GM23338 (cell line): ENCODE results near the gene RUNX1. TPM values are rescaled to one million over a fixed set of nuclear protein-coding genes. Genes with fewer than 3 reads are reported as not detected.

Experiments
- CREB1 ChIP-seq: fragments of 250-450 bp; sonication (Bioruptor Pico); IDR thresholded peaks from 2 replicates; pipeline ENCODE4 v1.5.0; 2020; ENCODE audit warnings: low read depth, mild to moderate bottlenecking, moderate library complexity
- CTCF ChIP-seq, 2 experiments: fragments of 200-600 bp in 1 of 2; sonication (generic) in 1 of 2; conservative IDR thresholded peaks; 2 replicates each; pipeline versions ENCODE4 v1.5.1 to v1.6.1; 2016 to 2017; ENCODE audit warnings: antibody characterized with exemption in 2 of 2, low read depth in 2 of 2, mild to moderate bottlenecking in 2 of 2, moderate library complexity in 1 of 2
- EZH2 ChIP-seq: fragments of 200-600 bp; sonication (generic); IDR thresholded peaks from one replicate; pipeline ENCODE4 v1.8.0; 2017; ENCODE audit warnings: antibody characterized with exemption, mild to moderate bottlenecking, low read depth; ENCODE audit not compliant: unreplicated experiment
- EZH2phosphoT487 ChIP-seq: fragments of 200-600 bp; sonication (generic); IDR thresholded peaks from one replicate; pipeline ENCODE4 v1.8.1; 2018; ENCODE audit warnings: antibody characterized with exemption; ENCODE audit not compliant: unreplicated experiment
- JUNB ChIP-seq: IDR thresholded peaks from one replicate; pipeline ENCODE4 v1.6.1; 2016; ENCODE audit warnings: antibody characterized with exemption; ENCODE audit not compliant: unreplicated experiment
- REST ChIP-seq: IDR thresholded peaks from one replicate; pipeline ENCODE4 v1.6.1; 2018; ENCODE audit warnings: antibody characterized with exemption; ENCODE audit not compliant: unreplicated experiment
- ZNF331 ChIP-seq: fragments of 250-450 bp; sonication (Bioruptor Pico); IDR thresholded peaks from 2 replicates; pipeline ENCODE4 v1.5.0; 2020; ENCODE audit warnings: low read depth, mild to moderate bottlenecking, moderate library complexity
- ZNF462 ChIP-seq: fragments of 250-450 bp; sonication (Bioruptor Pico); IDR thresholded peaks from 2 replicates; pipeline ENCODE4 v1.5.0; 2020; ENCODE audit warnings: mild to moderate bottlenecking, moderate library complexity
- polyA plus RNA-seq: library from polyadenylated mRNA; unstranded; fragments of >200 nt; fragmentation: Nextera tagmentation; extraction: Ambion mirVana; gene quantifications from 2 replicates; pipeline ENCODE4 v1.2.1, GENCODE V29; 2016
- total RNA-seq: library from RNA; depleted of rRNA; stranded (reverse); fragments of >200 nt; shearing (Covaris generic); gene quantifications from 2 replicates; pipeline ENCODE4 v1.2.3, GENCODE V29; 2014

RUNX1 gene
- total and polyA plus RNA-seq, 2 experiments from 2014 or later, result 0.29 to 1.1 TPM

- TF ChIP-seq ZNF462 (CRISPR knock-in tag), result no peak
- no peak for TF ChIP-seq CREB1 (CRISPR knock-in tag)
- no peak for TF ChIP-seq EZH2
- no peak for TF ChIP-seq ZNF331 (CRISPR knock-in tag)
- TF ChIP-seq REST, result no peak
- no peak for TF ChIP-seq CTCF (conservative IDR thresholded peaks at IDR 0.05; ENCODE audit: low read depth in 2 of 2)
- no peak for TF ChIP-seq JUNB
- no peak for TF ChIP-seq EZH2phosphoT487
Observed at GRCh38 chr21:34970566-34970965, 78.5 kb downstream of the RUNX1 start (continued).
